Upper lobe of left lung (tissue), 4 donors: Measurements from ENCODE around the gene LCE2B.

Experiments
- CTCF ChIP-seq, 6 experiments: fragments of 450-650 bp in 4 of 6; fragments of 200-600 bp in 2 of 6; sonication (generic) in 2 of 6; IDR thresholded peaks; one replicate each; pipeline ENCODE4 v1.5.1; 2016 to 2019; ENCODE audit warnings: antibody characterized with exemption in 6 of 6
- EP300 ChIP-seq, 4 donors: sonication (generic); formaldehyde crosslinking; IDR thresholded peaks; one replicate each; pipeline ENCODE4 v1.5.1; 2017; ENCODE audit warnings: antibody characterized with exemption in 4 of 4, control low read depth in 2 of 4
- POLR2A ChIP-seq, 4 donors: fragments of 450-650 bp; IDR thresholded peaks; one replicate each; pipeline ENCODE4 v1.5.1; 2016 to 2017; ENCODE audit warnings: antibody characterized with exemption in 4 of 4, mild to moderate bottlenecking in 2 of 4
- POLR2AphosphoS5 ChIP-seq, 2 donors: sonication (generic); formaldehyde crosslinking; IDR thresholded peaks; one replicate each; pipeline ENCODE4 v1.5.1; 2017; ENCODE audit warnings: antibody characterized with exemption in 2 of 2

DNA sequence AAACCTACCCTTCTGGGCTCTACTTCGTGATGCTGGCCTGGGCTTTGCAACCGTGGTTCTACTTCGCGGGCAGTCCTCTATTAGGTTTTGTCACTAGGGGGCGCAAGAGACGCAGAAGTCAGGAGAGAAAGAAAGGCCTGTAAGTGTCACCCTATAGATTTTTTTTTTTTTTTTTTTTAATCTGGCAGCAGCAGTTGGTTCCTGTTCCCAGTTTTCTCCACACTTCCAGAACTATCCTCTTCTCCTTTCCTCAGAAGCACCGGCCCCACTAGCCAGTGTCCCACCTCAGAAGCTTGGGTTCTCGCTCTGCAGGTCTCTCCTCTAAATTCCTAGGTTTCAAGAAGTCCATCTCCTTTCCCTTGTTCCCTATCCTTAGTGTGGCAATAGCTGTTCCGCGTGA is 31.8 kb upstream of the LCE2B start:
- TF ChIP-seq CTCF (IDR thresholded peaks at IDR 0.05) (peak in 4 of 6 experiments; percentile 16 to 46 (median 23)), POLR2A (IDR thresholded peaks at IDR 0.05) (no peak), POLR2AphosphoS5 (IDR thresholded peaks at IDR 0.05) (no peak), EP300 (IDR thresholded peaks at IDR 0.05) (no peak)
